HEK293 (cell line): Measurements from ENCODE around the gene BRSK1.

Experiments
- ZNF133 ChIP-seq: fragments of 450-650 bp; formaldehyde crosslinking; IDR thresholded peaks from 2 replicates; pipeline ENCODE4 v1.5.1; 2016; ENCODE audit warnings: missing biosample characterization, missing genetic modification characterization
- ZNF174 ChIP-seq: fragments of 450-650 bp; formaldehyde crosslinking; IDR thresholded peaks from 2 replicates; pipeline ENCODE4 v1.5.0; 2017; ENCODE audit warnings: missing biosample characterization, mild to moderate bottlenecking, missing genetic modification characterization
- TF ChIP-seq, protein P1 (sequence below): fragments of 450-650 bp; formaldehyde crosslinking; IDR thresholded peaks from 2 replicates; pipeline ENCODE4 v1.5.1; 2016; ENCODE audit warnings: missing biosample characterization, missing genetic modification characterization
- TF ChIP-seq, protein P2 (sequence below): fragments of 450-650 bp; formaldehyde crosslinking; IDR thresholded peaks from 2 replicates; pipeline ENCODE4 v1.5.1; 2016; ENCODE audit warnings: missing biosample characterization, missing genetic modification characterization

DNA sequence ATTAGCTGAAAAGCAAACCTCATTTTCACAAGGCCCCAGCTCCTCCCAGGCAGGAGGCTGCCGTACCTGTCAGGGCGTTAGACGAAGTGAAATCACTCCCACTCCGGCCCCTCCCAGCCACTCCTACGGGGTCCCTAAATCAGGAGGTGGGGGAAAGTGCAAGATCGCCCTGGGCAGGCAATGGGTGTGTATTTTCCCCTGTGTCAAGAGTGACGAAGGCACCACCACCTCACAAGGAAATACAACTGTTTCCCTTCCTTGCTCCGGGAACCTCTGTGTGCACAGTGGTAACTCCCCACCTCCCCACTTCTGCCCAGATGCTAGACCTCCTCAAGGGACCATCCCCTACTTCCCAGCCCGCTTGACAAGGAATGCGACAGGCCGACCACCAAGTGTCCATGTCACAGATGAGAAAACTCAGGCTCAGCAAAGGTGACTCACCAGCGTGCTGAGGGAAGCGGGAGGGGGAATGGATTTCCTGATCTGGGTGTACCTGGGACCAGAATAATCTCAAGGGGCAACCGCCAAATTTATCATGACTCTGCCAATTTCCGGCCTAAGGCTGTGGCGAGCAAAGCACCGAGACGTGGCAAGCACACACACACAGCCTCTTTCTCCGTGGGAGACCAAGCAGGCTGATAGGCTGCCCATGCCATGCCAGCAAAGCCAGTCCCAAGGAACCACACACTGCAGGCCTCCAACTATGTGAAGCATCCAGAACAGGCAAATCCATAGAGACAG is 32.3 kb upstream of the BRSK1 start:
- TF ChIP-seq, protein P1, sequence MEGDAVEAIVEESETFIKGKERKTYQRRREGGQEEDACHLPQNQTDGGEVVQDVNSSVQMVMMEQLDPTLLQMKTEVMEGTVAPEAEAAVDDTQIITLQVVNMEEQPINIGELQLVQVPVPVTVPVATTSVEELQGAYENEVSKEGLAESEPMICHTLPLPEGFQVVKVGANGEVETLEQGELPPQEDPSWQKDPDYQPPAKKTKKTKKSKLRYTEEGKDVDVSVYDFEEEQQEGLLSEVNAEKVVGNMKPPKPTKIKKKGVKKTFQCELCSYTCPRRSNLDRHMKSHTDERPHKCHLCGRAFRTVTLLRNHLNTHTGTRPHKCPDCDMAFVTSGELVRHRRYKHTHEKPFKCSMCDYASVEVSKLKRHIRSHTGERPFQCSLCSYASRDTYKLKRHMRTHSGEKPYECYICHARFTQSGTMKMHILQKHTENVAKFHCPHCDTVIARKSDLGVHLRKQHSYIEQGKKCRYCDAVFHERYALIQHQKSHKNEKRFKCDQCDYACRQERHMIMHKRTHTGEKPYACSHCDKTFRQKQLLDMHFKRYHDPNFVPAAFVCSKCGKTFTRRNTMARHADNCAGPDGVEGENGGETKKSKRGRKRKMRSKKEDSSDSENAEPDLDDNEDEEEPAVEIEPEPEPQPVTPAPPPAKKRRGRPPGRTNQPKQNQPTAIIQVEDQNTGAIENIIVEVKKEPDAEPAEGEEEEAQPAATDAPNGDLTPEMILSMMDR (tag by site-specific recombination) = no peak
- TF ChIP-seq, protein P2, sequence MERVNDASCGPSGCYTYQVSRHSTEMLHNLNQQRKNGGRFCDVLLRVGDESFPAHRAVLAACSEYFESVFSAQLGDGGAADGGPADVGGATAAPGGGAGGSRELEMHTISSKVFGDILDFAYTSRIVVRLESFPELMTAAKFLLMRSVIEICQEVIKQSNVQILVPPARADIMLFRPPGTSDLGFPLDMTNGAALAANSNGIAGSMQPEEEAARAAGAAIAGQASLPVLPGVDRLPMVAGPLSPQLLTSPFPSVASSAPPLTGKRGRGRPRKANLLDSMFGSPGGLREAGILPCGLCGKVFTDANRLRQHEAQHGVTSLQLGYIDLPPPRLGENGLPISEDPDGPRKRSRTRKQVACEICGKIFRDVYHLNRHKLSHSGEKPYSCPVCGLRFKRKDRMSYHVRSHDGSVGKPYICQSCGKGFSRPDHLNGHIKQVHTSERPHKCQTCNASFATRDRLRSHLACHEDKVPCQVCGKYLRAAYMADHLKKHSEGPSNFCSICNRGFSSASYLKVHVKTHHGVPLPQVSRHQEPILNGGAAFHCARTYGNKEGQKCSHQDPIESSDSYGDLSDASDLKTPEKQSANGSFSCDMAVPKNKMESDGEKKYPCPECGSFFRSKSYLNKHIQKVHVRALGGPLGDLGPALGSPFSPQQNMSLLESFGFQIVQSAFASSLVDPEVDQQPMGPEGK = no peak
- TF ChIP-seq ZNF133 (no peak), ZNF174 (tag by site-specific recombination) (no peak)
